ENCODE data around the gene MTMR3. TPM values are rescaled to one million over a fixed set of nuclear protein-coding genes. Genes with fewer than 3 reads are reported as not detected.

The MTMR3 gene
- total and polyA plus RNA-seq, 2 donors (not counting 1 experiment from before 2014, with no cell fraction given), result 31.7 to 67.8 TPM

- ATAC-seq (ENCODE audit: low read depth) (no peak), DNase-seq (no peak)
- peaks cover 10% of the 10 kb centered on the region for H3K4me1 Mint-ChIP-seq
- Histone ChIP-seq H3K4me3 (ENCODE audit: control extremely low read depth in 1 of 5, extremely low read depth in 1 of 5, insufficient read depth in 1 of 5, low read depth in 2 of 5, low read length in 4 of 5) (no peak overlapping the region), H3K9ac (ENCODE audit: low read length) (no peak overlapping the region), H3K4me1 (ENCODE audit: control insufficient read depth in 2 of 2, insufficient read depth in 2 of 2, low read length in 2 of 2) (peaks cover 0 to 12% of the 10 kb centered on the region in 2 donors), H3K79me2 (ENCODE audit: control insufficient read depth, insufficient read depth, low read length) (no peaks in the 10 kb centered on the region), H2AFZ (ENCODE audit: insufficient read depth, low read depth, low read length, poor library complexity, severe bottlenecking) (no peak overlapping the region), H4K20me1 (ENCODE audit: control insufficient read depth, insufficient read depth, low read length, poor library complexity, severe bottlenecking) (no peaks in the 10 kb centered on the region), H3K36me3 (replicated peaks in 1 of 2; ENCODE audit: control extremely low read depth in 1 of 2, control insufficient read depth in 1 of 2, extremely low read depth in 1 of 2, insufficient read depth in 2 of 2, low read length in 1 of 2) (no peaks in the 10 kb centered on the region), H3K27ac (ENCODE audit: low read length in 2 of 2) (no peak overlapping the region), H3K27me3 (replicated peaks in 1 of 4; ENCODE audit: control extremely low read depth in 1 of 4, control insufficient read depth in 3 of 4, insufficient read depth in 4 of 4, low read length in 3 of 4) (peaks cover 0 to 7% (median 0%) of the 10 kb centered on the region in 4 experiments), H3K4me2 (replicated peaks; ENCODE audit: low read depth, low read length, poor library complexity, severe bottlenecking) (no peak overlapping the region), H3K9me3 (ENCODE audit: control extremely low read depth in 1 of 3, control insufficient read depth in 2 of 3, insufficient read depth in 1 of 3, low read length in 2 of 3) (peaks cover 0 to 5% (median 0%) of the 10 kb centered on the region in 3 donors)
- H3K4me3 Mint-ChIP-seq, result no peak overlapping the region
- intact Hi-C loops (cut with micrococcal nuclease), result no loop called here
- H3K27ac Mint-ChIP-seq, result no peak overlapping the region
- WGBS (ENCODE audit: insufficient coverage), result 58% methylated on average over 2 of the region's 3 CpGs
- H3K27me3 Mint-ChIP-seq, result peaks cover 22% of the 10 kb centered on the region
- no peak for TF ChIP-seq CTCF (IDR thresholded peaks at IDR 0.05)
- H3K9me3 Mint-ChIP-seq (ENCODE audit: insufficient read depth), result no peaks in the 10 kb centered on the region
- CTCF ChIA-PET, result no interaction called here
- POLR2A ChIA-PET, result no interaction called here
Measured at GRCh38 chr22:30074994-30075393, 192.0 kb downstream of the MTMR3 start.

GRCh38 chr22:30077279-30077880, 194.4 kb downstream of the MTMR3 start:
- Mint-ChIP-seq H3K4me3 (no peak overlapping the region), H3K4me1 (peaks cover 12% of the 10 kb centered on the region), H3K27ac (no peak overlapping the region), H3K9me3 (ENCODE audit: insufficient read depth) (no peaks in the 10 kb centered on the region), H3K27me3 (peaks cover 32% of the 10 kb centered on the region)
- CTCF ChIA-PET, result no interaction called here
- Histone ChIP-seq H3K4me2 (replicated peaks; ENCODE audit: low read depth, low read length, poor library complexity, severe bottlenecking) (no peak overlapping the region), H3K4me3 (ENCODE audit: control extremely low read depth in 1 of 5, extremely low read depth in 1 of 5, insufficient read depth in 1 of 5, low read depth in 2 of 5, low read length in 4 of 5) (no peak overlapping the region), H3K9me3 (ENCODE audit: control extremely low read depth in 1 of 3, control insufficient read depth in 2 of 3, insufficient read depth in 1 of 3, low read length in 2 of 3) (peaks cover 0 to 14% (median 0%) of the 10 kb centered on the region in 3 donors), H2AFZ (ENCODE audit: insufficient read depth, low read depth, low read length, poor library complexity, severe bottlenecking) (no peak overlapping the region), H3K9ac (ENCODE audit: low read length) (no peak overlapping the region), H3K79me2 (ENCODE audit: control insufficient read depth, insufficient read depth, low read length) (no peaks in the 10 kb centered on the region), H3K4me1 (ENCODE audit: control insufficient read depth in 2 of 2, insufficient read depth in 2 of 2, low read length in 2 of 2) (peaks cover 0 to 19% of the 10 kb centered on the region in 2 donors), H4K20me1 (ENCODE audit: control insufficient read depth, insufficient read depth, low read length, poor library complexity, severe bottlenecking) (no peaks in the 10 kb centered on the region), H3K27me3 (replicated peaks in 1 of 4; ENCODE audit: control extremely low read depth in 1 of 4, control insufficient read depth in 3 of 4, insufficient read depth in 4 of 4, low read length in 3 of 4) (peaks cover 0 to 18% (median 4%) of the 10 kb centered on the region in 4 experiments), H3K27ac (ENCODE audit: low read length in 2 of 2) (no peak overlapping the region), H3K36me3 (replicated peaks in 1 of 2; ENCODE audit: control extremely low read depth in 1 of 2, control insufficient read depth in 1 of 2, extremely low read depth in 1 of 2, insufficient read depth in 2 of 2, low read length in 1 of 2) (no peaks in the 10 kb centered on the region)
- POLR2A ChIA-PET, result no interaction called here
- ATAC-seq (ENCODE audit: low read depth) (no peak), DNase-seq (no peak)
- intact Hi-C loops (cut with micrococcal nuclease), result no loop called here
- 100% methylated on average over 1 of the region's 3 CpGs for WGBS (ENCODE audit: insufficient coverage)
- TF ChIP-seq EZH2 (IDR thresholded peaks at IDR 0.05; ENCODE audit: borderline replicate concordance, insufficient read depth, low read depth, low read length, poor library complexity, severe bottlenecking) (no peak), CTCF (IDR thresholded peaks at IDR 0.05) (no peak)
